ENCODE measurements around the gene FGGY.

The FGGY gene

GRCh38 chr1:59302297-59302696 is 5.4 kb downstream of the FGGY start:
- no peaks in the 10 kb centered on the region for H3K36me3 ChIP-seq (ENCODE audit: control insufficient read depth in 2 of 2, insufficient read depth in 2 of 2, low read length in 2 of 2)
- no peaks in the 10 kb centered on the region for H3K27me3 ChIP-seq (ENCODE audit: control insufficient read depth in 1 of 2, insufficient read depth in 2 of 2, low read length in 2 of 2)
- peaks cover under 1% of the 10 kb centered on the region for H3K4me1 ChIP-seq (ENCODE audit: control insufficient read depth, insufficient read depth, low read length)

GRCh38 chr1:59302871-59303270 is 6.0 kb downstream of the FGGY start:
- no peaks in the 10 kb centered on the region for H3K4me1 ChIP-seq (ENCODE audit: control insufficient read depth, insufficient read depth, low read length)
- no peak overlapping the region for H3K9ac ChIP-seq (ENCODE audit: low read length in 2 of 2)
- H3K27me3 ChIP-seq (ENCODE audit: control insufficient read depth in 1 of 2, insufficient read depth in 2 of 2, low read length in 2 of 2): no peaks in the 10 kb centered on the region
- H3K9me3 ChIP-seq (ENCODE audit: control insufficient read depth in 2 of 2, low read length in 2 of 2): no peaks in the 10 kb centered on the region
- H3K4me3 ChIP-seq (ENCODE audit: low read length in 2 of 2): no peak overlapping the region
- H3K36me3 ChIP-seq (ENCODE audit: control insufficient read depth in 2 of 2, insufficient read depth in 2 of 2, low read length in 2 of 2): no peaks in the 10 kb centered on the region
- H3K27ac ChIP-seq (ENCODE audit: low read length): no peak overlapping the region

More at GRCh38 chr1:59302297-59302696, 5.4 kb downstream of the FGGY start:
- Histone ChIP-seq H3K27ac (ENCODE audit: low read length) (no peak overlapping the region), H3K4me3 (ENCODE audit: low read length in 2 of 2) (no peak overlapping the region), H3K9me3 (ENCODE audit: control insufficient read depth in 2 of 2, low read length in 2 of 2) (no peaks in the 10 kb centered on the region), H3K9ac (ENCODE audit: low read length in 2 of 2) (no peak overlapping the region)

GRCh38 chr1:59305188-59305587 is 8.3 kb downstream of the FGGY start:
- H3K9me3 ChIP-seq (ENCODE audit: control insufficient read depth in 2 of 2, low read length in 2 of 2): no peaks in the 10 kb centered on the region
- H3K36me3 ChIP-seq (ENCODE audit: control insufficient read depth in 2 of 2, insufficient read depth in 2 of 2, low read length in 2 of 2): no peaks in the 10 kb centered on the region
- no peak overlapping the region for H3K27ac ChIP-seq (ENCODE audit: low read length)
- H3K27me3 ChIP-seq (ENCODE audit: control insufficient read depth in 1 of 2, insufficient read depth in 2 of 2, low read length in 2 of 2): no peaks in the 10 kb centered on the region
- H3K4me3 ChIP-seq (ENCODE audit: low read length in 2 of 2): no peak overlapping the region
- H3K4me1 ChIP-seq (ENCODE audit: control insufficient read depth, insufficient read depth, low read length): no peaks in the 10 kb centered on the region
- no peak overlapping the region for H3K9ac ChIP-seq (ENCODE audit: low read length in 2 of 2)

GRCh38 chr1:59307591-59307990 is 10.7 kb downstream of the FGGY start:
- H3K9me3 ChIP-seq (ENCODE audit: control insufficient read depth in 2 of 2, low read length in 2 of 2): no peaks in the 10 kb centered on the region
- H3K4me3 ChIP-seq (ENCODE audit: low read length in 2 of 2): no peak overlapping the region
- no peaks in the 10 kb centered on the region for H3K27me3 ChIP-seq (ENCODE audit: control insufficient read depth in 1 of 2, insufficient read depth in 2 of 2, low read length in 2 of 2)
- H3K36me3 ChIP-seq (ENCODE audit: control insufficient read depth in 2 of 2, insufficient read depth in 2 of 2, low read length in 2 of 2): no peaks in the 10 kb centered on the region
- no peaks in the 10 kb centered on the region for H3K4me1 ChIP-seq (ENCODE audit: control insufficient read depth, insufficient read depth, low read length)
- no peak overlapping the region for H3K27ac ChIP-seq (ENCODE audit: low read length)
- no peak overlapping the region for H3K9ac ChIP-seq (ENCODE audit: low read length in 2 of 2)

GRCh38 chr1:59308839-59309238 is 11.9 kb downstream of the FGGY start:
- Histone ChIP-seq H3K9me3 (ENCODE audit: control insufficient read depth in 2 of 2, low read length in 2 of 2) (no peaks in the 10 kb centered on the region), H3K27ac (ENCODE audit: low read length) (no peak overlapping the region), H3K27me3 (ENCODE audit: control insufficient read depth in 1 of 2, insufficient read depth in 2 of 2, low read length in 2 of 2) (no peaks in the 10 kb centered on the region), H3K4me1 (ENCODE audit: control insufficient read depth, insufficient read depth, low read length) (no peaks in the 10 kb centered on the region), H3K9ac (ENCODE audit: low read length in 2 of 2) (no peak overlapping the region), H3K4me3 (ENCODE audit: low read length in 2 of 2) (no peak overlapping the region), H3K36me3 (ENCODE audit: control insufficient read depth in 2 of 2, insufficient read depth in 2 of 2, low read length in 2 of 2) (no peaks in the 10 kb centered on the region)

GRCh38 chr1:59309392-59309791 is 12.5 kb downstream of the FGGY start:
- no peaks in the 10 kb centered on the region for H3K36me3 ChIP-seq (ENCODE audit: control insufficient read depth in 2 of 2, insufficient read depth in 2 of 2, low read length in 2 of 2)
- no peaks in the 10 kb centered on the region for H3K9me3 ChIP-seq (ENCODE audit: control insufficient read depth in 2 of 2, low read length in 2 of 2)
- H3K27ac ChIP-seq (ENCODE audit: low read length): no peak overlapping the region
- H3K4me3 ChIP-seq (ENCODE audit: low read length in 2 of 2): no peak overlapping the region
- no peak overlapping the region for H3K9ac ChIP-seq (ENCODE audit: low read length in 2 of 2)
- no peaks in the 10 kb centered on the region for H3K4me1 ChIP-seq (ENCODE audit: control insufficient read depth, insufficient read depth, low read length)
- H3K27me3 ChIP-seq (ENCODE audit: control insufficient read depth in 1 of 2, insufficient read depth in 2 of 2, low read length in 2 of 2): no peaks in the 10 kb centered on the region

- H3K36me3 ChIP-seq (ENCODE audit: control insufficient read depth in 2 of 2, insufficient read depth in 2 of 2, low read length in 2 of 2): no peaks in the 10 kb centered on the region
- no peaks in the 10 kb centered on the region for H3K27me3 ChIP-seq (ENCODE audit: control insufficient read depth in 1 of 2, insufficient read depth in 2 of 2, low read length in 2 of 2)
- no peaks in the 10 kb centered on the region for H3K9me3 ChIP-seq (ENCODE audit: control insufficient read depth in 2 of 2, low read length in 2 of 2)
- no peak overlapping the region for H3K4me3 ChIP-seq (ENCODE audit: low read length in 2 of 2)
- no peaks in the 10 kb centered on the region for H3K4me1 ChIP-seq (ENCODE audit: control insufficient read depth, insufficient read depth, low read length)
- no peak overlapping the region for H3K9ac ChIP-seq (ENCODE audit: low read length in 2 of 2)
- H3K27ac ChIP-seq (ENCODE audit: low read length): no peak overlapping the region
These were observed 13.1 kb downstream of the FGGY start for GRCh38 chr1:59309795-59310548.

- no peak overlapping the region for H3K9ac ChIP-seq (ENCODE audit: low read length in 2 of 2)
- H3K27ac ChIP-seq (ENCODE audit: low read length): no peak overlapping the region
- H3K36me3 ChIP-seq (ENCODE audit: control insufficient read depth in 2 of 2, insufficient read depth in 2 of 2, low read length in 2 of 2): no peaks in the 10 kb centered on the region
- H3K4me1 ChIP-seq (ENCODE audit: control insufficient read depth, insufficient read depth, low read length): no peaks in the 10 kb centered on the region
- no peak overlapping the region for H3K4me3 ChIP-seq (ENCODE audit: low read length in 2 of 2)
- H3K27me3 ChIP-seq (ENCODE audit: control insufficient read depth in 1 of 2, insufficient read depth in 2 of 2, low read length in 2 of 2): no peaks in the 10 kb centered on the region
- H3K9me3 ChIP-seq (ENCODE audit: control insufficient read depth in 2 of 2, low read length in 2 of 2): no peaks in the 10 kb centered on the region
These were observed 13.8 kb downstream of the FGGY start for GRCh38 chr1:59310549-59311250.

GRCh38 chr1:59314776-59315528 is 18.1 kb downstream of the FGGY start:
- Histone ChIP-seq H3K9me3 (ENCODE audit: control insufficient read depth in 2 of 2, low read length in 2 of 2) (no peaks in the 10 kb centered on the region), H3K36me3 (ENCODE audit: control insufficient read depth in 2 of 2, insufficient read depth in 2 of 2, low read length in 2 of 2) (no peaks in the 10 kb centered on the region), H3K27ac (ENCODE audit: low read length) (no peak overlapping the region), H3K4me1 (ENCODE audit: control insufficient read depth, insufficient read depth, low read length) (peaks cover 24% of the 10 kb centered on the region), H3K4me3 (ENCODE audit: low read length in 2 of 2) (no peak overlapping the region), H3K9ac (ENCODE audit: low read length in 2 of 2) (no peak overlapping the region), H3K27me3 (ENCODE audit: control insufficient read depth in 1 of 2, insufficient read depth in 2 of 2, low read length in 2 of 2) (no peaks in the 10 kb centered on the region)

GRCh38 chr1:59315529-59316463 is 18.9 kb downstream of the FGGY start:
- Histone ChIP-seq H3K9ac (ENCODE audit: low read length in 2 of 2) (peak overlapping the region in 1 of 2 donors; percentile 36), H3K36me3 (ENCODE audit: control insufficient read depth in 2 of 2, insufficient read depth in 2 of 2, low read length in 2 of 2) (no peaks in the 10 kb centered on the region), H3K4me1 (ENCODE audit: control insufficient read depth, insufficient read depth, low read length) (peaks cover 24% of the 10 kb centered on the region), H3K9me3 (ENCODE audit: control insufficient read depth in 2 of 2, low read length in 2 of 2) (no peaks in the 10 kb centered on the region), H3K27me3 (ENCODE audit: control insufficient read depth in 1 of 2, insufficient read depth in 2 of 2, low read length in 2 of 2) (no peaks in the 10 kb centered on the region), H3K4me3 (ENCODE audit: low read length in 2 of 2) (peak overlapping the region in 1 of 2 donors; percentile 70), H3K27ac (ENCODE audit: low read length) (peak overlapping the region; percentile 27)
